Measurements from ENCODE around the gene MMP14. TPM values are rescaled to one million over a fixed set of nuclear protein-coding genes. Genes with fewer than 3 reads are reported as not detected.

The MMP14 gene
- total RNA-seq, 3 donors from 2014 or later = 84.4 to 361 (median 136) TPM

GRCh38 chr14:22807432-22808087 is 28.8 kb upstream of the MMP14 start:
- H3K4me3 ChIP-seq = no peak overlapping the region
- H3K36me3 ChIP-seq = no peaks in the 10 kb centered on the region
- TF ChIP-seq POLR2AphosphoS5 (IDR thresholded peaks at IDR 0.05) = no peak
- TF ChIP-seq POLR2A (IDR thresholded peaks at IDR 0.05) = no peak
- TF ChIP-seq, protein P1, sequence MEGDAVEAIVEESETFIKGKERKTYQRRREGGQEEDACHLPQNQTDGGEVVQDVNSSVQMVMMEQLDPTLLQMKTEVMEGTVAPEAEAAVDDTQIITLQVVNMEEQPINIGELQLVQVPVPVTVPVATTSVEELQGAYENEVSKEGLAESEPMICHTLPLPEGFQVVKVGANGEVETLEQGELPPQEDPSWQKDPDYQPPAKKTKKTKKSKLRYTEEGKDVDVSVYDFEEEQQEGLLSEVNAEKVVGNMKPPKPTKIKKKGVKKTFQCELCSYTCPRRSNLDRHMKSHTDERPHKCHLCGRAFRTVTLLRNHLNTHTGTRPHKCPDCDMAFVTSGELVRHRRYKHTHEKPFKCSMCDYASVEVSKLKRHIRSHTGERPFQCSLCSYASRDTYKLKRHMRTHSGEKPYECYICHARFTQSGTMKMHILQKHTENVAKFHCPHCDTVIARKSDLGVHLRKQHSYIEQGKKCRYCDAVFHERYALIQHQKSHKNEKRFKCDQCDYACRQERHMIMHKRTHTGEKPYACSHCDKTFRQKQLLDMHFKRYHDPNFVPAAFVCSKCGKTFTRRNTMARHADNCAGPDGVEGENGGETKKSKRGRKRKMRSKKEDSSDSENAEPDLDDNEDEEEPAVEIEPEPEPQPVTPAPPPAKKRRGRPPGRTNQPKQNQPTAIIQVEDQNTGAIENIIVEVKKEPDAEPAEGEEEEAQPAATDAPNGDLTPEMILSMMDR (IDR thresholded peaks at IDR 0.05) = no peak
- intact Hi-C loops (cut with DNase I; ENCODE audit: low total_unique reads) = no loop called here
- H3K4me1 ChIP-seq = no peaks in the 10 kb centered on the region
- no peaks in the 10 kb centered on the region for H3K27me3 ChIP-seq
- no peak overlapping the region for H3K27ac ChIP-seq
- no peak for DNase-seq (ENCODE audit: low spot score in 2 of 2)
- H3K9me3 ChIP-seq = no peaks in the 10 kb centered on the region

DNA sequence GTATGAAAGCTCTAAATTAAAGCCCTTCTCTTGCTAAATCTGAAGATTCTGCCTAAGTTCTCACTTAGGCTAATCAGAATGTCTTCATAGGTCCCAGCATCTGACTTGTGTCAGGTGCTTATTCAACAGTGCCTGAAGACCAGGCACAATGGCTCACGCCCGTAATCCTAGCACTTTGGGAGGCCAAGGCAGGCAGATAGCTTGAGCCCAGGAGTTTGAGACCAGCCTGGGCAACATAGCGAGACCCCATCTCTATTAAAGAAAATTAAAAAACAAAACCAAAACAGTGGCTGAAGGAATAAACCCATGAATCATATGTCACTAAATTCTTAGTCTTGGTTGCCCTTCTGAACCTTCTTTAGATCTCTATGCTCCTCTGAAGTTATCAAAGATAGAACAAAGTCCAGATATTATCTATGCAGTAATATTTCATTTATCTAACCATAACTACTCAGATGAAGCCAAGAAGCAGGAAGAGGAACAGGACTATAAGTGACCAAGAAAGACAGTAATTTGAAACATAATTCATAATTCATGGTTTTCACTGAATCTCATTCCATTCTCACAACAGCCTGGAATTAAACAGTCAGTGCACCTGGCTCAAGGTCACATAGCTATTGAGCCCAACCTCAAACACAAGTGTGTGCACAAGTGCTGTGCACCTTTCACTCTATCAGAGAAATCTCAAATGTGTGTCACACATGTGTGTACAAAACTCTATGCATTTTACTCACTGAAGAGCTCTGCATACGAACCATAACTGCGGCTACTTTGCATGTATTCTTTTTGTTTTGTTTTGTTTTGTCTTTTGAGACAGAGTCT is 27.8 kb upstream of the MMP14 start:
- no peaks in the 10 kb centered on the region for H3K9me3 ChIP-seq
- H3K27me3 ChIP-seq = no peaks in the 10 kb centered on the region
- no peaks in the 10 kb centered on the region for H3K4me1 ChIP-seq
- H3K36me3 ChIP-seq = no peaks in the 10 kb centered on the region
- no peak overlapping the region for H3K4me3 ChIP-seq
- TF ChIP-seq, protein P1 (IDR thresholded peaks at IDR 0.05) = no peak
- TF ChIP-seq POLR2A (IDR thresholded peaks at IDR 0.05) = no peak
- no peak for TF ChIP-seq POLR2AphosphoS5 (IDR thresholded peaks at IDR 0.05)
- intact Hi-C loops (cut with DNase I; ENCODE audit: low total_unique reads) = no loop called here
- no peak for DNase-seq (ENCODE audit: low spot score in 2 of 2)
- no peak overlapping the region for H3K27ac ChIP-seq

- DNase-seq (ENCODE audit: low spot score in 2 of 2) = no peak
- no peaks in the 10 kb centered on the region for H3K27me3 ChIP-seq
- H3K4me3 ChIP-seq = no peak overlapping the region
- no peaks in the 10 kb centered on the region for H3K36me3 ChIP-seq
- TF ChIP-seq POLR2AphosphoS5 (IDR thresholded peaks at IDR 0.05) = no peak
- TF ChIP-seq, protein P1 (IDR thresholded peaks at IDR 0.05) = no peak
- TF ChIP-seq POLR2A (IDR thresholded peaks at IDR 0.05) = no peak
- H3K9me3 ChIP-seq = no peaks in the 10 kb centered on the region
- intact Hi-C loops (cut with DNase I; ENCODE audit: low total_unique reads) = no loop called here
- H3K4me1 ChIP-seq = no peaks in the 10 kb centered on the region
- no peak overlapping the region for H3K27ac ChIP-seq
Measured at GRCh38 chr14:22811722-22812121, 24.7 kb upstream of the MMP14 start.

- no peaks in the 10 kb centered on the region for H3K36me3 ChIP-seq
- no peak overlapping the region for H3K27ac ChIP-seq
- no peak for DNase-seq (ENCODE audit: low spot score in 2 of 2)
- H3K4me3 ChIP-seq = no peak overlapping the region
- no peaks in the 10 kb centered on the region for H3K9me3 ChIP-seq
- intact Hi-C loops (cut with DNase I; ENCODE audit: low total_unique reads) = no loop called here
- no peaks in the 10 kb centered on the region for H3K27me3 ChIP-seq
- H3K4me1 ChIP-seq = no peaks in the 10 kb centered on the region
- no peak for TF ChIP-seq POLR2AphosphoS5 (IDR thresholded peaks at IDR 0.05)
- no peak for TF ChIP-seq POLR2A (IDR thresholded peaks at IDR 0.05)
- TF ChIP-seq, protein P1 (IDR thresholded peaks at IDR 0.05) = no peak
Measured at GRCh38 chr14:22812744-22813143, 23.6 kb upstream of the MMP14 start.

DNA sequence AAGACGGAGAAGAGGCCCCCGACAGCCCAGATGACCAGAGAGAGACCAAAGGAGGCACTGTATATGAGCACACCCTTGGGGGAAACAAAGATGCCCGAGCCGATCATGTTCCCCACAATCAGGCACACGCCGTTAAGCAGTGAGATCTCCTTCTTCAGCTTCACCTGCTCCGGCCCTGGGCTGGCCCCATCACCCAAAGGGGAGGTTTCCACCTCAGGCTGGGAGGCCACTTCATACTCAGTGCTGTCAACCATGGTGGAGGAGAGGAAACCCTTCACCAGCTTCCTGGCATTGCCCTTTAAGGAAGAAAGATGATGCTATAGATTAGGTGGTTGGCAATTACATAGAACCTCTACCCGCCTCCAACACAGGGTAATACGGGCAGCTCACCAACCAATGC is 23.2 kb upstream of the MMP14 start:
- Histone ChIP-seq H3K9me3 (no peaks in the 10 kb centered on the region), H3K36me3 (no peaks in the 10 kb centered on the region), H3K4me1 (no peaks in the 10 kb centered on the region), H3K27me3 (no peaks in the 10 kb centered on the region), H3K4me3 (no peak overlapping the region), H3K27ac (no peak overlapping the region)
- no peak for DNase-seq (ENCODE audit: low spot score in 2 of 2)
- intact Hi-C loops (cut with DNase I; ENCODE audit: low total_unique reads) = no loop called here
- TF ChIP-seq POLR2AphosphoS5 (IDR thresholded peaks at IDR 0.05) = no peak
- TF ChIP-seq, protein P1 (IDR thresholded peaks at IDR 0.05) = no peak
- no peak for TF ChIP-seq POLR2A (IDR thresholded peaks at IDR 0.05)
